SK-N-MC (cell line): ENCODE measurements around the gene TARBP1.

Source experiments
- EZH2 ChIP-seq: fragments of 200-600 bp; sonication (generic); IDR thresholded peaks from one replicate; pipeline ENCODE4 v1.6.1; 2017; ENCODE audit warnings: antibody characterized with exemption
- POLR2AphosphoS5 ChIP-seq: IDR thresholded peaks from 2 replicates; pipeline ENCODE4 v1.6.1; 2012; ENCODE audit warnings: mild to moderate bottlenecking, low read depth, low read length, borderline replicate concordance

- TF ChIP-seq EZH2 (no peak), POLR2AphosphoS5 (no peak)
Observed at GRCh38 chr1:234345237-234345636, 133.7 kb downstream of the TARBP1 start.
